ENCODE data around the gene WAS.
"Not testable (repeated sequence)": the region's sequence is repeated elsewhere in the genome, so short reads cannot be mapped to it uniquely, and the experiment has no call there.

- TF ChIP-seq CTCF, POLR2A (IDR thresholded peaks at IDR 0.05): not testable (repeated sequence)
Measured at GRCh38 chrX:48680925-48681324, 2.7 kb upstream of the WAS start.
